ENCODE results near the gene TNK2.
A peak's percentile ranks its signal among the peaks of the same experiment; 100 is the strongest.
"Not testable (repeated sequence)": the region's sequence is repeated elsewhere in the genome, so short reads cannot be mapped to it uniquely, and the experiment has no call there.

Gene TNK2

GRCh38 chr3:195867631-195868335, 40.6 kb downstream of the TNK2 start:
- DNase-seq, result no peak

GRCh38 chr3:195866686-195867511, 41.5 kb downstream of the TNK2 start:
- no peak for DNase-seq

GRCh38 chr3:195865752-195866151, 42.6 kb downstream of the TNK2 start:
- DNase-seq, result no peak

GRCh38 chr3:195863121-195864061, 45.0 kb downstream of the TNK2 start:
- peak; percentile 79 to 86 for DNase-seq

GRCh38 chr3:195862318-195862717, 46.0 kb downstream of the TNK2 start:
- DNase-seq, result not testable (repeated sequence)

- no peak for DNase-seq
These were observed 47.9 kb downstream of the TNK2 start for GRCh38 chr3:195860456-195860855.

- no peak for DNase-seq
These were observed 48.4 kb downstream of the TNK2 start for GRCh38 chr3:195859846-195860411.

GRCh38 chr3:195859061-195859845, 49.1 kb downstream of the TNK2 start:
- peak; percentile 34 to 53 for DNase-seq

- no peak for DNase-seq
These were observed 51.8 kb downstream of the TNK2 start for GRCh38 chr3:195856410-195857084.

- DNase-seq, result no peak
These were observed 52.6 kb downstream of the TNK2 start for GRCh38 chr3:195855471-195856409.

- no peak for DNase-seq
These were observed 53.6 kb downstream of the TNK2 start for GRCh38 chr3:195854628-195855294.

- DNase-seq, result no peak
These were observed 54.4 kb downstream of the TNK2 start for GRCh38 chr3:195853996-195854395.

GRCh38 chr3:195853036-195853435, 55.3 kb downstream of the TNK2 start:
- DNase-seq, result no peak

GRCh38 chr3:195850857-195851543, 57.4 kb downstream of the TNK2 start:
- peak; percentile 76 to 90 for DNase-seq

GRCh38 chr3:195849322-195850074, 58.9 kb downstream of the TNK2 start:
- peak in 1 of 2 donors; percentile 26 for DNase-seq

- DNase-seq, result no peak
These were observed 61.0 kb downstream of the TNK2 start for GRCh38 chr3:195847055-195847950.

- DNase-seq, result no peak
These were observed 62.9 kb downstream of the TNK2 start for GRCh38 chr3:195845483-195845882.
